ENCODE measurements around the gene FOXN3. TPM values are rescaled to one million over a fixed set of nuclear protein-coding genes. Genes with fewer than 3 reads are reported as not detected.
A peak's percentile ranks its signal among the peaks of the same experiment; 100 is the strongest.

The FOXN3 gene
- polyA plus RNA-seq, 2 of the 4 experiments (the other 2 are of a cell fraction), result 6.0 to 6.4 TPM

DNA sequence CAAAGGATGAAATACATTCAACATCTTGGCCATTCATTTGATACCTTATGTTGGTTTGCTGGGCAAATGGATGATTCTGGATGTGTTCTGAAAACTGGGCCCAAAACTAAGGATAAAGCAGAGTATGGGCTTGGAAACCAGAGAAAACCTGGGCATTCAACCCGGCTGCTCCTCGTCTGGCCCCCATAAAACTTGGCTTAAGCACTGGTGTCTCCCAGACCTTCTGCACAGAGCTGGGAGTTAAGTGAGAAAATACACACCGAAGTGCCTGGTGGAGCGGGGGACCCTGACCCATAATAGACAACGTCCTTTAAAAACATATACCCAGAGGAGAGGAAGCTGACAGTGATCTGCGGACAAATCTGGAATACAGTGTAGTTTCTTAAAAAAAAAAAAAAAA, 112.5 kb downstream of the FOXN3 start:
- TF ChIP-seq MAFK (IDR thresholded peaks at IDR 0.05; ENCODE audit: partially characterized antibody), result no peak
- TF ChIP-seq FOSB (CRISPR knock-in tag; IDR thresholded peaks at IDR 0.05), result no peak
- TF ChIP-seq POLR2AphosphoS2 (conservative IDR thresholded peaks at IDR 0.05; ENCODE audit: low read length), result no peak
- TF ChIP-seq ZC3H11A (IDR thresholded peaks at IDR 0.05), result no peak
- TF ChIP-seq EP300 (IDR thresholded peaks at IDR 0.05), result no peak
- TF ChIP-seq RAD21 (conservative IDR thresholded peaks at IDR 0.05 in 1 of 2, IDR thresholded peaks at IDR 0.05 in 1 of 2), result no peak
- ATAC-seq (no peak), DNase-seq (ENCODE audit: low read depth in 1 of 2, low spot score in 1 of 2) (no peak), FAIRE-seq (no peak)
- CTCF ChIA-PET, result interaction anchor here (0.6 to 1.1 kb wide), 3 partner anchors 114 to 334 kb away, joined by 3 to 4 read pairs (median 3); no protein-coding TSS in a partner anchor
- H3K9me3 ChIP-seq, result no peaks in the 10 kb centered on the region
- 70% methylated on average over 6 of the region's 6 CpGs for WGBS (ENCODE audit: missing lambda C conversion rate)
- H3K27ac ChIP-seq, result no peak overlapping the region
- POLR2A ChIA-PET, result no interaction called here
- H3K4me2 ChIP-seq, result no peak overlapping the region
- H3K4me3 ChIP-seq, result no peak overlapping the region
- peaks cover 14% of the 10 kb centered on the region for H3K4me1 ChIP-seq

DNA sequence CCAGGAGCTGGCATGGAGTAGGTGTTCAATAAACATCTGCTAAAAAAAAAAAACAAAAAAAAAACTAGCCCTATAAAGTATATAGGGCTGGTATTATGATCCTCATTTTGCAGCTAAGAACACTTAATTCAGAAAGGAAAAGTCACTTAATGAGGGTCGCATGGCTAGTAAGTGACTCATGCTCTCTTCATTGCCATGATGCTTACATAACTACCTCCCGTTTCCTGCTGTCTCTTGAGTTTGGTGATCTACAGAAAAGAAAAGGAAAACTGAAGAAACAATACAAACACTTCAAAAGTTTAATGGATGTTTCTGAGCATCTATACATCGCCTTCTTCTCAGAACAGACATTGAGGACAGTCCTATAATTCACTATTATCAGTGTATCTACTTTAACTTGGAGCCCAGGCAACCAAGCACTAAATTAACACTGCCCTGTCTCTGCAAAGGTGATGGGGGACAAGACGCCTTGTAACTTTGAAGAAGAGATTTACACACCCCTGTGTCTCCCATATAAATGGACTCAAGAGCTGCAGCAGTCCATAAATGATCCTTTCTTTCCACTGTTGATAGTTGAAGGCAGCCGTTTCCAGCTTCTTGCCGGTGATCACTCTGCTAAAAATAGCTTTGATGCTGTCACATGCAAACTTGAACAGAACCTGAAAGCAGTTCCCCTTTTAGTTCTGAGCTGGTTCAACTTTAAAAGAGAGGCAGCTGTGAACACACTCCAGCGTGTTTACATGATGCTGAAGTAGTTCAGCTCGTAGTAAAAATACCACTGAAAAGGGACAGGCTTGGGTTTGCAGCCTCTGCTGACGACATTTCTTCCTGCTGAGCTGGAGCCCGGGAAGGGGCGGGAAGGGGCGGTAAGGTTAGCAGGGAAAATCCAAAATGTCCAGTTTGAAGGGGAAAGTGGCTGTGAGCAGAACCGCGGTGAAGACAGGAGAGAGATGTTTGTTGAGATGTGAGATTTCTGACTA, 113.3 kb downstream of the FOXN3 start:
- TF ChIP-seq RNF2 (IDR thresholded peaks at IDR 0.05; ENCODE audit: borderline replicate concordance, low read depth) (no peak), NR3C1 (IDR thresholded peaks at IDR 0.05) (no peak), TP53 (CRISPR knock-in tag; IDR thresholded peaks at IDR 0.05) (no peak), EHF (CRISPR knock-in tag; IDR thresholded peaks at IDR 0.05) (no peak), ZC3H11A (IDR thresholded peaks at IDR 0.05) (no peak), KDM5A (IDR thresholded peaks at IDR 0.05) (no peak), BHLHE40 (IDR thresholded peaks at IDR 0.05; ENCODE audit: low read depth, low read length) (no peak), FOSB (CRISPR knock-in tag; IDR thresholded peaks at IDR 0.05) (no peak), TFCP2L1 (CRISPR knock-in tag; IDR thresholded peaks at IDR 0.05) (no peak)
- TF ChIP-seq, protein P1, sequence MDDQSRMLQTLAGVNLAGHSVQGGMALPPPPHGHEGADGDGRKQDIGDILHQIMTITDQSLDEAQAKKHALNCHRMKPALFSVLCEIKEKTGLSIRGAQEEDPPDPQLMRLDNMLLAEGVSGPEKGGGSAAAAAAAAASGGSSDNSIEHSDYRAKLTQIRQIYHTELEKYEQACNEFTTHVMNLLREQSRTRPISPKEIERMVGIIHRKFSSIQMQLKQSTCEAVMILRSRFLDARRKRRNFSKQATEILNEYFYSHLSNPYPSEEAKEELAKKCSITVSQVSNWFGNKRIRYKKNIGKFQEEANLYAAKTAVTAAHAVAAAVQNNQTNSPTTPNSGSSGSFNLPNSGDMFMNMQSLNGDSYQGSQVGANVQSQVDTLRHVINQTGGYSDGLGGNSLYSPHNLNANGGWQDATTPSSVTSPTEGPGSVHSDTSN (IDR thresholded peaks at IDR 0.05), result no peak
- TF ChIP-seq, protein P2, sequence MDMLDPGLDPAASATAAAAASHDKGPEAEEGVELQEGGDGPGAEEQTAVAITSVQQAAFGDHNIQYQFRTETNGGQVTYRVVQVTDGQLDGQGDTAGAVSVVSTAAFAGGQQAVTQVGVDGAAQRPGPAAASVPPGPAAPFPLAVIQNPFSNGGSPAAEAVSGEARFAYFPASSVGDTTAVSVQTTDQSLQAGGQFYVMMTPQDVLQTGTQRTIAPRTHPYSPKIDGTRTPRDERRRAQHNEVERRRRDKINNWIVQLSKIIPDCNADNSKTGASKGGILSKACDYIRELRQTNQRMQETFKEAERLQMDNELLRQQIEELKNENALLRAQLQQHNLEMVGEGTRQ (IDR thresholded peaks at IDR 0.05), result no peak
- TF ChIP-seq, protein P3, sequence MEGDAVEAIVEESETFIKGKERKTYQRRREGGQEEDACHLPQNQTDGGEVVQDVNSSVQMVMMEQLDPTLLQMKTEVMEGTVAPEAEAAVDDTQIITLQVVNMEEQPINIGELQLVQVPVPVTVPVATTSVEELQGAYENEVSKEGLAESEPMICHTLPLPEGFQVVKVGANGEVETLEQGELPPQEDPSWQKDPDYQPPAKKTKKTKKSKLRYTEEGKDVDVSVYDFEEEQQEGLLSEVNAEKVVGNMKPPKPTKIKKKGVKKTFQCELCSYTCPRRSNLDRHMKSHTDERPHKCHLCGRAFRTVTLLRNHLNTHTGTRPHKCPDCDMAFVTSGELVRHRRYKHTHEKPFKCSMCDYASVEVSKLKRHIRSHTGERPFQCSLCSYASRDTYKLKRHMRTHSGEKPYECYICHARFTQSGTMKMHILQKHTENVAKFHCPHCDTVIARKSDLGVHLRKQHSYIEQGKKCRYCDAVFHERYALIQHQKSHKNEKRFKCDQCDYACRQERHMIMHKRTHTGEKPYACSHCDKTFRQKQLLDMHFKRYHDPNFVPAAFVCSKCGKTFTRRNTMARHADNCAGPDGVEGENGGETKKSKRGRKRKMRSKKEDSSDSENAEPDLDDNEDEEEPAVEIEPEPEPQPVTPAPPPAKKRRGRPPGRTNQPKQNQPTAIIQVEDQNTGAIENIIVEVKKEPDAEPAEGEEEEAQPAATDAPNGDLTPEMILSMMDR (IDR thresholded peaks at IDR 0.05), result no peak
- TF ChIP-seq, protein P4, sequence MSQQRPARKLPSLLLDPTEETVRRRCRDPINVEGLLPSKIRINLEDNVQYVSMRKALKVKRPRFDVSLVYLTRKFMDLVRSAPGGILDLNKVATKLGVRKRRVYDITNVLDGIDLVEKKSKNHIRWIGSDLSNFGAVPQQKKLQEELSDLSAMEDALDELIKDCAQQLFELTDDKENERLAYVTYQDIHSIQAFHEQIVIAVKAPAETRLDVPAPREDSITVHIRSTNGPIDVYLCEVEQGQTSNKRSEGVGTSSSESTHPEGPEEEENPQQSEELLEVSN (IDR thresholded peaks at IDR 0.05; ENCODE audit: borderline replicate concordance, low read depth), result no peak
- no peak overlapping the region for H3K4me3 ChIP-seq
- ChIA-PET CTCF (interaction anchor here (1.1 kb wide), 1 partner anchor 162 kb away, joined by 4 read pairs; no protein-coding TSS in a partner anchor), POLR2A (no interaction called here)
- DNase-seq (ENCODE audit: low read depth in 1 of 2, low spot score in 1 of 2) (no peak), ATAC-seq (peak in 1 of 2 experiments; percentile 33; a peak in 3 of 6 replicates), FAIRE-seq (no peak)
- H3K4me2 ChIP-seq, result peak overlapping the region; percentile 31
- WGBS (ENCODE audit: missing lambda C conversion rate), result 46% methylated on average over 14 of the region's 14 CpGs
- H3K9me3 ChIP-seq, result no peaks in the 10 kb centered on the region
- peak overlapping the region in 1 of 2 experiments; percentile 22; a peak in 1 of 6 replicates for H3K27ac ChIP-seq
- H3K4me1 ChIP-seq, result peaks cover 14% of the 10 kb centered on the region
